Vagina (tissue), 2 donors: Measurements from ENCODE around the gene CARD9.
A peak's percentile ranks its signal among the peaks of the same experiment; 100 is the strongest.

ENCODE experiments used
- POLR2A ChIP-seq, 2 donors: fragments of 450-650 bp; IDR thresholded peaks; one replicate each; pipeline ENCODE4 v1.6.1; 2017; ENCODE audit warnings: antibody characterized with exemption in 2 of 2, mild to moderate bottlenecking in 2 of 2, moderate library complexity in 2 of 2
- TF ChIP-seq, protein P1 (sequence below), 3 experiments: fragments of 450-650 bp in 2 of 3; fragments of 200-600 bp in 1 of 3; sonication (generic) in 1 of 3; IDR thresholded peaks; one replicate each; pipeline ENCODE4 v1.5.1; 2017 to 2019; ENCODE audit warnings: antibody characterized with exemption in 3 of 3, mild to moderate bottlenecking in 2 of 3, moderate library complexity in 2 of 3

DNA sequence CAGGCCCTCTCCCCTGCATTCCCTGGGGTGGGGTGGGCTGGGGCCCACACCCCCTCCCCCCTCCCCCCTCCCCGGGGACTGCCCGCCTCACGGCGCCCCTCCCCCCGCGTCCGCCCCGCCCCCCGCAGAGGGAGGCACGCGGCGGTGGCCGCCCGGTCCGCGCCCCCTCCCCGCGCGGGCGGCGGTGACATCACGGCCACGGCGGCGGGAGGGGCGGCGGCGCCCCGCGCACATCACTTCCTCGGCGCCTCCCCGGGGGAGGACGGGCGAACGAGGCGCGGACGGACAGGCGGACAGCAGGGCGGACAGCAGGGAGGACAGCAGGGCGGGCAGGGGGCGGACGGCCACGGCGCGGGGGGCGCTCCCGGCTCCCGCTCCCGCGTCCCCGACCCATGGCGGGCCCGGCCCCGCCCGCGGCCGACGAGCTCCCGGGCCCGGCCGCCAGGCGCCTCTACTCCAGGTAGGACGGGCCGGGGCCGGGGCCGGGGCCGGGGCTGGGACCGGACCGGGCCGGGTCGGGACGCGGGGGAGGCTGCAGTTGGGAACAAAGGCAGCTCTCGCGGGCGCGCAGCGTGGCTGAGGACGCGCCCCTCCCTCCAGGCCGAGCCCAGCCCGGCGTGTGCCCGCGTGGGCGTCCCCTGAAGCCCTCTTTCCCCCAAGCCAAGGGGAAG lies 46.0 kb downstream of the CARD9 start, which contains the start of gene GPSM1:
- TF ChIP-seq, protein P1, sequence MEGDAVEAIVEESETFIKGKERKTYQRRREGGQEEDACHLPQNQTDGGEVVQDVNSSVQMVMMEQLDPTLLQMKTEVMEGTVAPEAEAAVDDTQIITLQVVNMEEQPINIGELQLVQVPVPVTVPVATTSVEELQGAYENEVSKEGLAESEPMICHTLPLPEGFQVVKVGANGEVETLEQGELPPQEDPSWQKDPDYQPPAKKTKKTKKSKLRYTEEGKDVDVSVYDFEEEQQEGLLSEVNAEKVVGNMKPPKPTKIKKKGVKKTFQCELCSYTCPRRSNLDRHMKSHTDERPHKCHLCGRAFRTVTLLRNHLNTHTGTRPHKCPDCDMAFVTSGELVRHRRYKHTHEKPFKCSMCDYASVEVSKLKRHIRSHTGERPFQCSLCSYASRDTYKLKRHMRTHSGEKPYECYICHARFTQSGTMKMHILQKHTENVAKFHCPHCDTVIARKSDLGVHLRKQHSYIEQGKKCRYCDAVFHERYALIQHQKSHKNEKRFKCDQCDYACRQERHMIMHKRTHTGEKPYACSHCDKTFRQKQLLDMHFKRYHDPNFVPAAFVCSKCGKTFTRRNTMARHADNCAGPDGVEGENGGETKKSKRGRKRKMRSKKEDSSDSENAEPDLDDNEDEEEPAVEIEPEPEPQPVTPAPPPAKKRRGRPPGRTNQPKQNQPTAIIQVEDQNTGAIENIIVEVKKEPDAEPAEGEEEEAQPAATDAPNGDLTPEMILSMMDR (IDR thresholded peaks at IDR 0.05) = no peak
- TF ChIP-seq POLR2A (IDR thresholded peaks at IDR 0.05) = peak in 1 of 2 donors; percentile 55
